AG09309 (cell line): ENCODE results near the gene SLC35A2.
"Not testable (repeated sequence)": the region's sequence is repeated elsewhere in the genome, so short reads cannot be mapped to it uniquely, and the experiment has no call there.

Experiments
- DNase-seq: peaks from one replicate; pipeline ENCODE4 v3.0.0-alpha.2; 2010; ENCODE audit warnings: low read depth
- H3K4me3 ChIP-seq: 2 replicates; pipeline ENCODE4 v1.5.1; 2011; ENCODE audit warnings: mild to moderate bottlenecking, low read depth, low read length, moderate library complexity; ENCODE audit not compliant: control insufficient read depth
- CTCF ChIP-seq: IDR thresholded peaks from 2 replicates; pipeline ENCODE4 v1.5.1; 2011; ENCODE audit warnings: mild to moderate bottlenecking, low read depth, low read length, inconsistent platforms; ENCODE audit not compliant: insufficient read depth, control insufficient read depth; ENCODE audit errors: missing control alignments

Gene SLC35A2

GRCh38 chrX:48894891-48895290 lies 16.6 kb downstream of the SLC35A2 start:
- TF ChIP-seq CTCF = no peak
- no peak for DNase-seq
- H3K4me3 ChIP-seq = no peak overlapping the region

- DNase-seq = no peak
- no peak for TF ChIP-seq CTCF
- H3K4me3 ChIP-seq = no peak overlapping the region
These were observed 17.7 kb downstream of the SLC35A2 start for GRCh38 chrX:48893556-48894348.

- TF ChIP-seq CTCF = no peak
- no peak overlapping the region for H3K4me3 ChIP-seq
- no peak for DNase-seq
These were observed 18.6 kb downstream of the SLC35A2 start for GRCh38 chrX:48892896-48893295.

GRCh38 chrX:48891402-48892288 lies 19.8 kb downstream of the SLC35A2 start:
- H3K4me3 ChIP-seq = peak overlapping the region; percentile 34
- no peak for DNase-seq
- TF ChIP-seq CTCF = peak; percentile 53

GRCh38 chrX:48890934-48891401 lies 20.5 kb downstream of the SLC35A2 start:
- TF ChIP-seq CTCF = no peak
- peak overlapping the region; percentile 34 for H3K4me3 ChIP-seq
- no peak for DNase-seq

- no peak overlapping the region for H3K4me3 ChIP-seq
- DNase-seq = no peak
- TF ChIP-seq CTCF = no peak
These were observed 21.0 kb downstream of the SLC35A2 start for GRCh38 chrX:48890296-48890925.

- DNase-seq, H3K4me3 ChIP-seq: not testable (repeated sequence)
These were observed 24.9 kb downstream of the SLC35A2 start for GRCh38 chrX:48886586-48886985.
